ENCODE results near the gene NEK6.

DNA sequence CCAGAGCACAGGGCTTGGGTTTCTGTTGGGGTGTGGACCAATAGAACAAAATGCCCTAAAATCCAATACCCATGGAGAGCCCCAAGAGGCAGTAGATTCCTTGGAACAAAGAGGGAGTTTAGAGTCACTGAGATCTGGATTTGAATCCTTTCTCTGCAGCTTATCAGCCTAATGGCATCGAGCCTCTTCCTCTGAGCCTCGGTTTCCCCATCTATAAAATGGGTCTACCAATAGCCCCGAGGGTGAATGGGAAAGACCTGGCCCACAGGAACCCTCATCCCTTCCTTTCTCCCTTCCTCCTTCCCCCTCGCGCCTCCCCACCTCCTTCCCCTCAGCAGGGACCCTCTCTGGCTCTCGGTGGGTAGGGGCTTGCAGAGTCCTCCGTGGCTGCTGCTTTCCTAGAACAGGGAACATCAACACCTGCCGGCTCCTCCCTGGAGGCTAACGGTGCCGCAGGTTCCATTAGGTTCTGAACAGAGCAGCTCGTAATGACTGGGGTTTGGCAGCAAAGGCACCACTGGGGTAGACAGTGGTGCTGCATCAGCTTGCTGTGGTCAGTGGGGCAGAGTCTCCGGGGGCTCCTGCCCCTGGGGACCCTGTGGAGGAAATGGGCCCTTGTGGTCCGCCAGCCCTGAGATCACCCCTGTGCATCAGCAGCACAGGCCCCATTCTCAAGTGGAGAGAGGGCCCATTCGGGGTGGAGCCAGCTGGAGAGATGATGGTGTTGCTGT is 40.3 kb downstream of the NEK6 start:
- TF ChIP-seq, protein P1, sequence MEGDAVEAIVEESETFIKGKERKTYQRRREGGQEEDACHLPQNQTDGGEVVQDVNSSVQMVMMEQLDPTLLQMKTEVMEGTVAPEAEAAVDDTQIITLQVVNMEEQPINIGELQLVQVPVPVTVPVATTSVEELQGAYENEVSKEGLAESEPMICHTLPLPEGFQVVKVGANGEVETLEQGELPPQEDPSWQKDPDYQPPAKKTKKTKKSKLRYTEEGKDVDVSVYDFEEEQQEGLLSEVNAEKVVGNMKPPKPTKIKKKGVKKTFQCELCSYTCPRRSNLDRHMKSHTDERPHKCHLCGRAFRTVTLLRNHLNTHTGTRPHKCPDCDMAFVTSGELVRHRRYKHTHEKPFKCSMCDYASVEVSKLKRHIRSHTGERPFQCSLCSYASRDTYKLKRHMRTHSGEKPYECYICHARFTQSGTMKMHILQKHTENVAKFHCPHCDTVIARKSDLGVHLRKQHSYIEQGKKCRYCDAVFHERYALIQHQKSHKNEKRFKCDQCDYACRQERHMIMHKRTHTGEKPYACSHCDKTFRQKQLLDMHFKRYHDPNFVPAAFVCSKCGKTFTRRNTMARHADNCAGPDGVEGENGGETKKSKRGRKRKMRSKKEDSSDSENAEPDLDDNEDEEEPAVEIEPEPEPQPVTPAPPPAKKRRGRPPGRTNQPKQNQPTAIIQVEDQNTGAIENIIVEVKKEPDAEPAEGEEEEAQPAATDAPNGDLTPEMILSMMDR (IDR thresholded peaks at IDR 0.05; ENCODE audit: insufficient read depth, low read length), result no peak
- TF ChIP-seq POLR2AphosphoS5 (IDR thresholded peaks at IDR 0.05; ENCODE audit: low read depth) (no peak), GABPA (IDR thresholded peaks at IDR 0.05; ENCODE audit: low read depth) (no peak), SPI1 (IDR thresholded peaks at IDR 0.05; ENCODE audit: borderline replicate concordance, low read depth) (no peak)
- TF ChIP-seq, protein P2, sequence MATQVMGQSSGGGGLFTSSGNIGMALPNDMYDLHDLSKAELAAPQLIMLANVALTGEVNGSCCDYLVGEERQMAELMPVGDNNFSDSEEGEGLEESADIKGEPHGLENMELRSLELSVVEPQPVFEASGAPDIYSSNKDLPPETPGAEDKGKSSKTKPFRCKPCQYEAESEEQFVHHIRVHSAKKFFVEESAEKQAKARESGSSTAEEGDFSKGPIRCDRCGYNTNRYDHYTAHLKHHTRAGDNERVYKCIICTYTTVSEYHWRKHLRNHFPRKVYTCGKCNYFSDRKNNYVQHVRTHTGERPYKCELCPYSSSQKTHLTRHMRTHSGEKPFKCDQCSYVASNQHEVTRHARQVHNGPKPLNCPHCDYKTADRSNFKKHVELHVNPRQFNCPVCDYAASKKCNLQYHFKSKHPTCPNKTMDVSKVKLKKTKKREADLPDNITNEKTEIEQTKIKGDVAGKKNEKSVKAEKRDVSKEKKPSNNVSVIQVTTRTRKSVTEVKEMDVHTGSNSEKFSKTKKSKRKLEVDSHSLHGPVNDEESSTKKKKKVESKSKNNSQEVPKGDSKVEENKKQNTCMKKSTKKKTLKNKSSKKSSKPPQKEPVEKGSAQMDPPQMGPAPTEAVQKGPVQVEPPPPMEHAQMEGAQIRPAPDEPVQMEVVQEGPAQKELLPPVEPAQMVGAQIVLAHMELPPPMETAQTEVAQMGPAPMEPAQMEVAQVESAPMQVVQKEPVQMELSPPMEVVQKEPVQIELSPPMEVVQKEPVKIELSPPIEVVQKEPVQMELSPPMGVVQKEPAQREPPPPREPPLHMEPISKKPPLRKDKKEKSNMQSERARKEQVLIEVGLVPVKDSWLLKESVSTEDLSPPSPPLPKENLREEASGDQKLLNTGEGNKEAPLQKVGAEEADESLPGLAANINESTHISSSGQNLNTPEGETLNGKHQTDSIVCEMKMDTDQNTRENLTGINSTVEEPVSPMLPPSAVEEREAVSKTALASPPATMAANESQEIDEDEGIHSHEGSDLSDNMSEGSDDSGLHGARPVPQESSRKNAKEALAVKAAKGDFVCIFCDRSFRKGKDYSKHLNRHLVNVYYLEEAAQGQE (IDR thresholded peaks at IDR 0.05; ENCODE audit: insufficient replicate concordance, low read depth), result no peak
